Measurements from ENCODE around the gene SND1.
"Not testable (repeated sequence)": the region's sequence is repeated elsewhere in the genome, so short reads cannot be mapped to it uniquely, and the experiment has no call there.

SND1 gene

DNA sequence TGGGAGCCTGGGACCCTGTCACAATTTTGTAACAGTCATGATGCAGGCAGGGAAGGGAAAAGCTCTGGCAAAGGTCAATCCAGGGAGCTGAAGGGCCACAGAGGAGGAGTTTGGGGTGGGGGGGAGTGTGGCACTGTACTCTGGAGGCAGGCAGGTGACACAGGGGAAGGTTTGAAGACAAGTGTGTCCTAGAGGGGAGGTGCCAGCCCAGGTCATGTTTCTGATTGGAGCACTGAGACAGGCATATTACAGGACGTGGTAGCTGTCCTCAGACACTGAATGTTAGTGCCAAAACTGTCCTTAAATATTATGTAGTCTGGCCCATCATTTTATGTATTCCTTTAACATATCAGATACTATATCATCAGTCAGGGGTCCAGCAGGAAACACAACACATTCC is 454.8 kb downstream of the SND1 start:
- H3K4me3 ChIP-seq: no peak overlapping the region
- DNase-seq (ENCODE audit: low spot score): no peak
- TF ChIP-seq, protein P1, sequence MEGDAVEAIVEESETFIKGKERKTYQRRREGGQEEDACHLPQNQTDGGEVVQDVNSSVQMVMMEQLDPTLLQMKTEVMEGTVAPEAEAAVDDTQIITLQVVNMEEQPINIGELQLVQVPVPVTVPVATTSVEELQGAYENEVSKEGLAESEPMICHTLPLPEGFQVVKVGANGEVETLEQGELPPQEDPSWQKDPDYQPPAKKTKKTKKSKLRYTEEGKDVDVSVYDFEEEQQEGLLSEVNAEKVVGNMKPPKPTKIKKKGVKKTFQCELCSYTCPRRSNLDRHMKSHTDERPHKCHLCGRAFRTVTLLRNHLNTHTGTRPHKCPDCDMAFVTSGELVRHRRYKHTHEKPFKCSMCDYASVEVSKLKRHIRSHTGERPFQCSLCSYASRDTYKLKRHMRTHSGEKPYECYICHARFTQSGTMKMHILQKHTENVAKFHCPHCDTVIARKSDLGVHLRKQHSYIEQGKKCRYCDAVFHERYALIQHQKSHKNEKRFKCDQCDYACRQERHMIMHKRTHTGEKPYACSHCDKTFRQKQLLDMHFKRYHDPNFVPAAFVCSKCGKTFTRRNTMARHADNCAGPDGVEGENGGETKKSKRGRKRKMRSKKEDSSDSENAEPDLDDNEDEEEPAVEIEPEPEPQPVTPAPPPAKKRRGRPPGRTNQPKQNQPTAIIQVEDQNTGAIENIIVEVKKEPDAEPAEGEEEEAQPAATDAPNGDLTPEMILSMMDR (IDR thresholded peaks at IDR 0.05): no peak
- H3K27ac ChIP-seq: no peak overlapping the region

DNA sequence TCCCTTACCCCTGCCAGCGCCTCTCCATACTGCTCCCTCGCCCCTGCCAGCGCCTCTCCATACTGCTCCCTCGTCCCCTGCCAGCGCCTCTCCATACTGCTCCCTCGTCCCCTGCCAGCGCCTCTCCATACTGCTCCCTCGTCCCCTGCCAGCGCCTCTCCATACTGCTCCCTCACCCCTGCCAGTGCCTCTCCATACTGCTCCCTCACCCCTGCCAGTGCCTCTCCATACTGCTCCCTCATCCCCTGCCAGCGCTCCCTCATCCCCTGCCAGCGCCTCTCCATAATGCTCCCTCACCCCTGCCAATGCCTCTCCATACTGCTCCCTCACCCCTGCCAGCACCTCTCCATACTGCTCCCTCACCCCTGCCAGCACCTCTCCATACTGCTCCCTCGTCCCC is 455.5 kb downstream of the SND1 start:
- DNase-seq (ENCODE audit: low spot score); H3K27ac ChIP-seq; H3K4me3 ChIP-seq: not testable (repeated sequence)

DNA sequence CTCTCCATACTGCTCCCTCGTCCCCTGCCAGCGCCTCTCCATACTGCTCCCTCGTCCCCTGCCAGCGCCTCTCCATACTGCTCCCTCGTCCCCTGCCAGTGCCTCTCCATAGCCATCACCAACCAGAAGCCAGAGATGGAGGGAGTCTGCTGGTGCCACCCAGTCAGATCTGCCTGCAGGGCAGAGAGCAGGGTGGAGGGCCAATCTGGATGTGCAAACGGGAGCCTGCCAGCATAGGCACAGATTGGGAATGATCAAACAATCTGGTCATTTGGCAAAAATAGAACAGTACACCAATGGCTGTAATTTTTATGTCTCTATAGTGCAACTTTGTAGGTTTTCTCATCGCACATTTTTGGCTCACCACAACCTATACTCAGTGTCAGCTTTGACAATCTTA is 456.1 kb downstream of the SND1 start:
- Histone ChIP-seq H3K4me3 (no peak overlapping the region), H3K27ac (no peak overlapping the region)
- DNase-seq (ENCODE audit: low spot score): peak; percentile 11
- TF ChIP-seq, protein P1 (IDR thresholded peaks at IDR 0.05): no peak

DNA sequence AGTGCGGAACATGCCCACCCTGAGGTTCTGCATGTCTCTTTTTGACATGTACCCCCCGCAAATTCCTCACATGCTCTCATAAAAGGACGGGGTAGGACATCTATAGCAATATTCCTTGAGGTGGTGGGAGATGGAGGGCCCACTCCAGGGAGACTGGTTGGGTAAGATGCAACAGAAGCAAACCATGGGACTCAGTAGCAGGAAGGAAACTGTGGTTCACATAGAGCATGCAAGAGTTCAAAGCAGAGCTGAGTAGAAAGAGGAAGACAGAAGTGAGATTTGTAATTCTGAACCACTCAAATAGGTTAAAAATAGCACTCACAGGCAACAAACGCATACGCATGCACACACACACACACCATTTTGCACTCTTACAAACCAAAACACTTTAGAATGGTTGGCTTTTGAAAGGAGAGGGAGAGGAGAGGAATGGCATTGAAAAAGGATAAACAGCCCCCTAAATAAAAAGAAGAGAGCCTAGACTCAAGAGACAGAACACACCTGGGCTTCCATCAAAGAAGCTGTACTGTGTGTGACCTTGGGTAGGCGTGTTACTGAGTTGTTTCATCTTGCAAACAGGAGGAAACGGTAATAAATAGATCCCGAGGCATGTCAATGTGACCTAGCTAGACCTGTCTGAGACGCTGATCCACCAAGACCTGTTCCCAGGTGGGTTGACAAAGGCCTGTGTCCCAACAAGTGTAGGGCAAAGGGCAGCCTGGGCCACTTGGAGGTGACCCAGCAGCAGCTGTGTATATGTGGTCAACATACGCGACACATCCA is 456.8 kb downstream of the SND1 start:
- H3K4me3 ChIP-seq: no peak overlapping the region
- H3K27ac ChIP-seq: no peak overlapping the region
- peak; percentile 60 for DNase-seq (ENCODE audit: low spot score)
- TF ChIP-seq, protein P1 (IDR thresholded peaks at IDR 0.05): no peak

DNA sequence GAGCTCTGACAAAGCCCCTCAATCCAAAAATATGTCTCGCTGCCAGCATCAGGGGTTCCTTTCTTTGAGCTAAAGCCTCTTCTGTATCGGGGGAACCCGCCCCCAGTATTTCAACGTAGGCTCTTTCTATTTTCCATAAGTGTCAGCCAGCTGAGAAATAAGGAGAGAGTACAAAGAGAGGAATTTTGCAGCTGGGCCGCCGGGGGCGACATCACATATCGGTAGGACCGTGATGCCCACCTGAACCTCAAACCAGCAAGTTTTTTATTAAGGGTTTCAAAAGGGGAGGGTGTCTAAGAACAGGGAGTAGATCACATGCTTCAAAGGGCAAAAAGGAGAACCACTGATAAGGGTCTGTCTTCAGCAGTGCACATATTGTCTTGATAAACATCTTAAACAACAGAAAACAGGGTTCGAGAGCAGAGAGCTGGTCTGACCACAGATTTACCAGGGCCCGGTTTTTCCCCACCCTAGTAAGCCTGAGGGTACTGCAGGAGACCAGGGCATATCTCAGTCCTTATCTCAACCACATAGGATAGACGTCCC is 457.5 kb downstream of the SND1 start:
- not testable (repeated sequence) for H3K4me3 ChIP-seq; H3K27ac ChIP-seq; DNase-seq (ENCODE audit: low spot score)

DNA sequence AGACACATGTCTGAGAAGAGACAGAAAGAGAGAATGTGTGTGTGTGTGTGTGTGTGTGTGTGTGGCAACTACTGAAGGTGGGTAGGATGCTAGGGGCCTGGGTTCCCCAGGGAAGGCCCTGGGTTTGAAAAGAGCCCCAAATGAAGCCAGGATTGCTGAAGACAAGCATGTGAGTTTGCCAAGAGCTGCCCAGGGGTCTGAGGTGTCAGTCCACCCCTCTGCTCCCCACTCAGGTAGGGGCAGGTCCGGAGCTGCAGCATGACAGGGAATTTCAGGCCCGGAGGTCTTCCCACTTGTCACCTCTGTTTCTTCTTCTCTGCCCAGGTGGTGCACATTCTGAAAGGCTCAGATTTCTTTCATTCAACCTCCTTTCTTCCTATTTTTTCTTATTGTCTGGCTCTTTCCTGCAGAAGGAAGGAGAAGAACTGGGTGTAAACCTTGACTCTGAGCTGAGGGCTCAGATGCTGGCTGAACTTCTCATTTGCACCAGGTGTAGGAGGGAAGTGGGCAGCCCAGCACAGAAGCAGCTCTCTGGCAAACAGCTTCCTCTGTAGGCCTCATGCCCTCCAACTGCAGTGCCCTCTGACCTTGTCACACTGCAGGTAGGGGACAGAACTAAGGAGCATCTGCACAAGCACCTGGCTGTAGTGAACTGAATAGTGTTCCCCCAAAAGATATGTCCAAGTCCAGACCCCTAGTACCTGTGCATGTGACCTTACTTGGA is 458.8 kb downstream of the SND1 start:
- DNase-seq (ENCODE audit: low spot score): peak; percentile 53
- no peak overlapping the region for H3K4me3 ChIP-seq
- TF ChIP-seq, protein P1 (IDR thresholded peaks at IDR 0.05): no peak
- no peak overlapping the region for H3K27ac ChIP-seq

DNA sequence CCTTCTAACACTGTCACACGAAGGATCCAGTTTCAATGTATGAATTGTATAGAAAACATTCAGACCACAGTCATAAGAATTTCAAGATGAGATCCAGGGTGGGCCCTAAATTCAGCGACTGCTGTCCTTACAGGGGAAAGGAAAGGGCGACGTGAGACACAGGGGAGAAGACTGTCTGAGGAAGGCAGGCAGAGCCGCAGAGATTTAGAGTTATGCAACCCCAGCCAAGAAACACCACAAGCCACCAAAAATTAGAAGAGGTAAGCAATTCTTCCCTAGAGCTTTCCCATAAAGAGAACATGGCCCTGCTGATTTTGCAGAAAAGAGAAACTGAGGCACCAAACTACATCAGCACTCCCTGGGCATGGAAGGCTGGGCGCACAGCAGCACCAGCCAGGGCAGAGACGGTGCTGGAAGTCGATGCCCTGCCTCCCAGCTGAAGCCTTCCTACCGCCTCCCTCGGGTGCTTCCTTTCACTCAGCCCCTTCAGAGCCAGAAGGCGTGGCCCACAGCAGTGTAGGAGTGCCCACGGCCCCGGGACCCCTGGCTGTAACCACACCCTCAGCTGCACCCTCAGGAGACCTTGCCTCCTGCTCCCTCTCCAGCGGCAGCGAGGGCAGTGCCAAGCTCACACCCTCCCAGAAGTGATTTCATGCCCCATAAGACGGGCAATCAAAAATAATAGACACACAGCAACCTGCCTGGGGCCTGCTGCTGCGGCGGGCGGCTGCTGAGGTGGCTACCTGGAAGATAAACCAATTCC is 460.2 kb downstream of the SND1 start:
- Histone ChIP-seq H3K27ac (no peak overlapping the region), H3K4me3 (no peak overlapping the region)
- TF ChIP-seq, protein P1 (IDR thresholded peaks at IDR 0.05): no peak
- DNase-seq (ENCODE audit: low spot score): peak; percentile 52
